ENCODE measurements around the gene PCLO.
"Not testable (repeated sequence)": the region's sequence is repeated elsewhere in the genome, so short reads cannot be mapped to it uniquely, and the experiment has no call there.

GRCh38 chr7:82894341-82894740 lies 268.3 kb downstream of the PCLO start:
- TF ChIP-seq CTCF (IDR thresholded peaks at IDR 0.05); POLR2A (IDR thresholded peaks at IDR 0.05; ENCODE audit: low read depth); EP300 (IDR thresholded peaks at IDR 0.05); POLR2AphosphoS5 (IDR thresholded peaks at IDR 0.05): not testable (repeated sequence)

Data from esophagus muscularis mucosa (tissue), 4 donors.